ENCODE data around the gene SERPINE2. TPM values are rescaled to one million over a fixed set of nuclear protein-coding genes. Genes with fewer than 3 reads are reported as not detected.

The SERPINE2 gene
- total RNA-seq, 2 donors from 2014 or later = 1.6 to 4.4 TPM

DNA sequence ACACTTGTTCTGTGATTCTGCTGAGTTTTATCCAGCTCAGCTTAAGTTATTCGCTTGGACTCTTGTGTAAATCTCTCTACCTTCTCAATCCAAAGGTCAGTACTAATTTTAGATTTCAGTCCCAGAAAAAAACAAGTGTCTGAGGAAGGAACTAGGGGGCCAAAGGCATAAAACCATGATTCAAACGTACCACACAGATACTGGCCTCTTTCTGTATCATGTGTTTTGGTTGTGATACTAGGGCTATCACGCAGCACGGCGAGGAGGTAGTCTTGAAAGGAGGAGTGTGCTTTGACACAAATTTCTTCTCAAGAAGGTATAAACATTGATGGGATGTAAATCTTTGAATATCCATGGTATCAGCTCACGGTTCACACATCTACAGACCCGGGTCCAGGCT is 8.3 kb downstream of the SERPINE2 start:
- TF ChIP-seq, protein P1, sequence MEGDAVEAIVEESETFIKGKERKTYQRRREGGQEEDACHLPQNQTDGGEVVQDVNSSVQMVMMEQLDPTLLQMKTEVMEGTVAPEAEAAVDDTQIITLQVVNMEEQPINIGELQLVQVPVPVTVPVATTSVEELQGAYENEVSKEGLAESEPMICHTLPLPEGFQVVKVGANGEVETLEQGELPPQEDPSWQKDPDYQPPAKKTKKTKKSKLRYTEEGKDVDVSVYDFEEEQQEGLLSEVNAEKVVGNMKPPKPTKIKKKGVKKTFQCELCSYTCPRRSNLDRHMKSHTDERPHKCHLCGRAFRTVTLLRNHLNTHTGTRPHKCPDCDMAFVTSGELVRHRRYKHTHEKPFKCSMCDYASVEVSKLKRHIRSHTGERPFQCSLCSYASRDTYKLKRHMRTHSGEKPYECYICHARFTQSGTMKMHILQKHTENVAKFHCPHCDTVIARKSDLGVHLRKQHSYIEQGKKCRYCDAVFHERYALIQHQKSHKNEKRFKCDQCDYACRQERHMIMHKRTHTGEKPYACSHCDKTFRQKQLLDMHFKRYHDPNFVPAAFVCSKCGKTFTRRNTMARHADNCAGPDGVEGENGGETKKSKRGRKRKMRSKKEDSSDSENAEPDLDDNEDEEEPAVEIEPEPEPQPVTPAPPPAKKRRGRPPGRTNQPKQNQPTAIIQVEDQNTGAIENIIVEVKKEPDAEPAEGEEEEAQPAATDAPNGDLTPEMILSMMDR (IDR thresholded peaks at IDR 0.05) = no peak
- TF ChIP-seq POLR2A (IDR thresholded peaks at IDR 0.05) = no peak
- Histone ChIP-seq H3K36me3 (replicated peaks in 1 of 2; ENCODE audit: insufficient read depth in 1 of 2, low read depth in 2 of 2) (no peaks in the 10 kb centered on the region), H3K27ac (no peak overlapping the region), H3K9me3 (no peaks in the 10 kb centered on the region), H3K4me3 (no peak overlapping the region), H3K27me3 (peaks cover 0 to 4% of the 10 kb centered on the region in 2 donors), H3K4me1 (no peaks in the 10 kb centered on the region)
- ATAC-seq (no peak), DNase-seq (no peak)
- 63 to 68% methylated on average over 7 of the region's 7 CpGs for WGBS, 2 donors
- intact Hi-C loops (cut with DNase I) = no loop called here

DNA sequence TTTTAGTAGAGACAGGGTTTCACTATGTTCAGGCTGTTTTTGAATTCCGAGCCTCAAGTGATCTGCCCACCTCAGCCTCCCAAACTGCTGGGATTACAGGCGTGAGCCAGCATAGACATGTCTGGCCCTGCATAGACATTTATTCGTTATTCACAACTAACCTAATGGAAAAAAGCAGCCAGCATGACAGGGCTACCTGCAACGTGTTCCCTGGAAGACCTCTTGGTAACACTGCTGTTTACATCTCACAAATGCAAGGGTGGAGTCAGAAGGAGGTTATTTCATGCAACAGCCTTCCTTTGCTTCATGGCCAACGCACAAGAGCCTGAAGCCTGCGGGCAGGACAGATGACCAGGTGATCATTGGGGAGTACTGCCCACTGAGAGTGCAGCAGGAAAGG is 9.2 kb downstream of the SERPINE2 start:
- intact Hi-C loops (cut with DNase I) = no loop called here
- no peak overlapping the region for H3K27ac ChIP-seq
- H3K9me3 ChIP-seq = no peaks in the 10 kb centered on the region

DNA sequence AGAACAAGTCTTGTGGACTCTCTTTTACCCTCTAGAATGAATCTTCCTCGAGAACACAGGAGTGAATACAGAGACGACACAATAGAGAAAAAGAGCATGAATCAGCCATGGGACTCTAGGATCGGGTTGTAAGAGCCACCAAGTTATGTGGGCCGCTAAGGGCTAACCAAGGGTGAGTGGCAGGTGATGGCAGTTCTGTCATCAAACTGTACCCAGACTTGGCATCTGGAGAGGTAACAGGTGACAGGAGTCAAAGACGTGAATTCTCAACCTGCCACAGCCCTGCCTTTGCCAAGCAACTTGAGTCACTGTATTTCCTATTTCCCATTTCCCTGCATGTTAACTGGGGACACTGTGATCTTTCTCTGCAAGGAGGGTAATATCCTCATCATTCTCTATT is 11.2 kb downstream of the SERPINE2 start:
- H3K4me1 ChIP-seq = peaks cover 5% of the 10 kb centered on the region
- TF ChIP-seq POLR2A (IDR thresholded peaks at IDR 0.05) = no peak
- TF ChIP-seq, protein P1 (IDR thresholded peaks at IDR 0.05) = no peak
- no peak for DNase-seq
- H3K36me3 ChIP-seq (replicated peaks in 1 of 2; ENCODE audit: insufficient read depth in 1 of 2, low read depth in 2 of 2) = no peaks in the 10 kb centered on the region
- H3K27ac ChIP-seq = no peak overlapping the region
- WGBS, 2 donors = 63 to 68% methylated on average over 5 of the region's 5 CpGs
- no peaks in the 10 kb centered on the region for H3K9me3 ChIP-seq
- H3K27me3 ChIP-seq = peaks cover 0 to 4% of the 10 kb centered on the region in 2 donors
- intact Hi-C loops (cut with DNase I) = no loop called here
- no peak for ATAC-seq
- H3K4me3 ChIP-seq = no peak overlapping the region

More for the DNA sequence above, 9.2 kb downstream of the SERPINE2 start:
- DNase-seq (no peak), ATAC-seq (no peak)
- H3K4me1 ChIP-seq = no peaks in the 10 kb centered on the region
- WGBS, 2 donors = 84 to 85% methylated on average over 6 of the region's 6 CpGs
- H3K27me3 ChIP-seq = peaks cover 0 to 4% of the 10 kb centered on the region in 2 donors
- no peaks in the 10 kb centered on the region for H3K36me3 ChIP-seq (replicated peaks in 1 of 2; ENCODE audit: insufficient read depth in 1 of 2, low read depth in 2 of 2)
- no peak overlapping the region for H3K4me3 ChIP-seq
- TF ChIP-seq, protein P1 (IDR thresholded peaks at IDR 0.05) = no peak
- TF ChIP-seq POLR2A (IDR thresholded peaks at IDR 0.05) = no peak

DNA sequence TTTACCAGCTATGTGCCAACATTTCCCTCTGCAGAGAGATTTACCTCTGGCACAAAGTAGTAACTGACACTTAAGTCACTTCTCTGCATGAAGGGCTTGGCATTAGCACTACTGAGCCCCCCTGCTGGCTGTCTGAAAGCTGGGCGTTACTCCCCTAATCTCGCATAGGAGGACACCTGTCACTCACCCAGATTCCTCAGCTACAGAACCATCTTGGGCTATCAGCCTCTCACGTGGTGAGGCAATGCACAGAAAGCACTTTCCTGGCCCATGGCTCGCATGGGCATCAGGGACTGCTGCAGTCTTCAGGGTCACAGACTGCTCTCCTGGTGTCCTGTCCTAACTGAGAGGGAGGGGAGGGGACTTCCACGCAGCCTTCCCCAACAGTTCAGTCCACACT is 12.0 kb downstream of the SERPINE2 start:
- 59 to 71% methylated on average over 5 of the region's 5 CpGs for WGBS, 2 donors
- intact Hi-C loops (cut with DNase I) = no loop called here

DNA sequence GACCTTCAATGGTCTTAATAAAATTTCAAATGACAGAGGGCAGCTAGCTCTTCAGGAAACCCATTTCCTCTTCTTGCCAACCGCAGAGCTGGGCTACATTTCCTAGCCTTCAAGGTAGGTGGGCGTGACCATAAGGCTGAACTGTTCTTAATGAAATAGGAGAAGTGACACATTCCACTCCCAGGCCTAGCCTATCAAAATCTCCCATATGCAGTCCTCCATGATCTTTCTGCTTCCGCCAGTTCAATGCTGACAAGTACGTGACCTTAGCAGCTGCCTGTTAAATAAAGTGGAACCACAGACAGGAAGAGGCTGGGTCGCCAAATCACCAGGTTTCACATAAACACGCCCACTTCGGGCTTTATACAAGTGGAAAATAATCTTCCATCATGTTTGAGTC is 13.2 kb downstream of the SERPINE2 start:
- H3K4me1 ChIP-seq = peaks cover 5% of the 10 kb centered on the region
- no peaks in the 10 kb centered on the region for H3K9me3 ChIP-seq
- intact Hi-C loops (cut with DNase I) = no loop called here
- no peaks in the 10 kb centered on the region for H3K36me3 ChIP-seq (replicated peaks in 1 of 2; ENCODE audit: insufficient read depth in 1 of 2, low read depth in 2 of 2)
- no peak overlapping the region for H3K27ac ChIP-seq
- TF ChIP-seq POLR2A (IDR thresholded peaks at IDR 0.05) = no peak
- TF ChIP-seq, protein P1 (IDR thresholded peaks at IDR 0.05) = no peak
- DNase-seq = peak in 1 of 4 donors; percentile 33
- WGBS, 2 donors = 63 to 78% methylated on average over 7 of the region's 7 CpGs
- no peak overlapping the region for H3K4me3 ChIP-seq
- no peaks in the 10 kb centered on the region for H3K27me3 ChIP-seq
- ATAC-seq = no peak

More for the DNA sequence above, 12.0 kb downstream of the SERPINE2 start:
- no peak overlapping the region for H3K4me3 ChIP-seq
- no peaks in the 10 kb centered on the region for H3K9me3 ChIP-seq
- TF ChIP-seq, protein P1 (IDR thresholded peaks at IDR 0.05) = no peak
- no peak for TF ChIP-seq POLR2A (IDR thresholded peaks at IDR 0.05)
- no peaks in the 10 kb centered on the region for H3K36me3 ChIP-seq (replicated peaks in 1 of 2; ENCODE audit: insufficient read depth in 1 of 2, low read depth in 2 of 2)
- DNase-seq = no peak
- ATAC-seq = no peak
- no peak overlapping the region for H3K27ac ChIP-seq
- H3K4me1 ChIP-seq = peaks cover 5% of the 10 kb centered on the region
- H3K27me3 ChIP-seq = no peaks in the 10 kb centered on the region

All from body of pancreas (tissue), 4 donors.